AG08396 (cell line): ENCODE measurements around the gene AURKA.
"Not testable (repeated sequence)": the region's sequence is repeated elsewhere in the genome, so short reads cannot be mapped to it uniquely, and the experiment has no call there.

Experiments
- DNase-seq: peaks from one replicate; pipeline ENCODE4 v3.0.0; 2012; ENCODE audit warnings: low spot score, mixed read lengths

AURKA gene

GRCh38 chr20:56391596-56392131 lies 351 bp downstream of the AURKA start:
- DNase-seq, result no peak

GRCh38 chr20:56391037-56391436 lies 978 bp downstream of the AURKA start:
- DNase-seq, result no peak

GRCh38 chr20:56390396-56390795 lies 1.6 kb downstream of the AURKA start:
- DNase-seq, result not testable (repeated sequence)

GRCh38 chr20:56389807-56390206 lies 2.2 kb downstream of the AURKA start:
- DNase-seq, result no peak

GRCh38 chr20:56388882-56389281 lies 3.1 kb downstream of the AURKA start:
- DNase-seq, result no peak

- no peak for DNase-seq
These were observed 5.8 kb downstream of the AURKA start for GRCh38 chr20:56386219-56386618.

GRCh38 chr20:56385130-56385529 lies 6.9 kb downstream of the AURKA start:
- DNase-seq, result no peak

- no peak for DNase-seq
These were observed 8.7 kb downstream of the AURKA start for GRCh38 chr20:56383334-56383733.

- no peak for DNase-seq
These were observed 9.3 kb downstream of the AURKA start for GRCh38 chr20:56382696-56383095.

GRCh38 chr20:56381501-56381900 lies 10.5 kb downstream of the AURKA start:
- DNase-seq, result no peak

GRCh38 chr20:56380375-56380774 lies 11.6 kb downstream of the AURKA start:
- peak; percentile 17 for DNase-seq

- DNase-seq, result no peak
These were observed 13.6 kb downstream of the AURKA start for GRCh38 chr20:56378386-56378785.

GRCh38 chr20:56376331-56376730 lies 15.7 kb downstream of the AURKA start:
- DNase-seq, result no peak

GRCh38 chr20:56373942-56374341 lies 18.1 kb downstream of the AURKA start:
- peak; percentile 75 for DNase-seq

GRCh38 chr20:56372850-56373249 lies 19.2 kb downstream of the AURKA start:
- DNase-seq, result no peak

GRCh38 chr20:56371977-56372376 lies 20.0 kb downstream of the AURKA start:
- DNase-seq, result no peak

GRCh38 chr20:56369179-56369578 lies 22.8 kb downstream of the AURKA start:
- no peak for DNase-seq

- DNase-seq, result no peak
These were observed 23.5 kb downstream of the AURKA start for GRCh38 chr20:56368351-56369134.

- no peak for DNase-seq
These were observed 28.5 kb downstream of the AURKA start for GRCh38 chr20:56363491-56363890.

GRCh38 chr20:56362833-56363413 lies 29.1 kb downstream of the AURKA start:
- DNase-seq, result no peak

- no peak for DNase-seq
These were observed 30.1 kb downstream of the AURKA start for GRCh38 chr20:56361900-56362299.

GRCh38 chr20:56360908-56361205 lies 31.2 kb downstream of the AURKA start:
- DNase-seq, result no peak

GRCh38 chr20:56360133-56360907 lies 31.7 kb downstream of the AURKA start:
- no peak for DNase-seq
